GM21381 (cell line): ENCODE data around the gene OR52E8.

Experiments
- ATAC-seq: cut with Tn5 transposase; IDR thresholded peaks from one replicate; pipeline ENCODE4 v1.9.1; 2021; ENCODE audit warnings: mild to moderate bottlenecking, moderate library complexity; ENCODE audit not compliant: unreplicated experiment

Gene OR52E8

DNA sequence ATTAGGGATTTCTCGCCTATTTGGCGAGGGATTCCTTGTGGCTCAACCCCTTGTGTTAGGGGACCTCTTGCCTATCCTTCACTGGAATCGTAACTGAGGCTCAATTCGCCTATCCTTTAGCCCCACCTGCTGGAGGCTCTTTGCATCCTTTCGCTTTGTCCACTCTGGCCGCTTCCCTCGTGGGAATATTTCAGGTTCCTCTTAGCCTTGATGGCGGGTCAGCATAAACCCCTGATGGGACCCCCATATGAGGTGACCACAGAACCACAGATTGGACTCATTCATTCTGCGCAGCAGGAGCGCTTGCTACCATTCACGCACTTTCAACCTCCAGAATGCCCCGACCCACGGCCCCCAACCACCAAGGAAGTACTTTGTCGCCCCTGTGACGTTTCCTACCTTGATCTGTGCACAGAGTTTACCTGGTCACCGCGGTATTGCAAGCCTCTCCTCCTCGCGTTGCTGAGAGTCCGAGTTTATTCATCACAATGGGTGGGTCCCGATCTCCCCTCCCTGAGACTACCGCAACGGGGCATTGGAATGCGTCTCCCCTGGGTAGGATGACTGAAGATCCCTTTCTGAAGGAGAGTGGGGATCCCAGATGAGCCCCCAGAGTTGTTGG, 48.9 kb downstream of the OR52E8 start, which contains the start of gene OR52N2:
Gene OR52N2 (plus strand): TSS at position 425 of the 622 bp plus-strand sequence. CDS start 11,412 bp downstream, outside the sequence.
- peak; percentile 94 for ATAC-seq

GRCh38 chr11:5807580-5807979, 49.9 kb downstream of the OR52E8 start:
- ATAC-seq, result no peak
